Aorta (tissue), 5 donors: ENCODE data around the gene CD52. TPM values are rescaled to one million over a fixed set of nuclear protein-coding genes. Genes with fewer than 3 reads are reported as not detected.

Experiments
- ATAC-seq: fragments of 200-7000 bp; cut with Tn5 transposase; one replicate; pipeline ENCODE4 v1.9.1; 2022; ENCODE audit warnings: moderate library complexity; ENCODE audit not compliant: low FRiP score
- DNase-seq, 2 donors: peaks; one replicate each; pipeline ENCODE4 v3.0.0-alpha.2; 2020
- H3K27ac ChIP-seq, 2 donors: one replicate each; pipeline ENCODE4 v1.5.1; 2013; ENCODE audit warnings: low read length in 2 of 2, mild to moderate bottlenecking in 2 of 2, moderate library complexity in 2 of 2, control low read depth in 1 of 2, inconsistent platforms in 1 of 2, low read depth in 1 of 2
- H3K27me3 ChIP-seq, 2 donors: one replicate each; pipeline ENCODE4 v1.6.1; 2013; ENCODE audit warnings: control low read depth in 1 of 2, low read length in 1 of 2, mild to moderate bottlenecking in 1 of 2, moderate library complexity in 1 of 2; ENCODE audit not compliant: insufficient read depth in 2 of 2, control insufficient read depth in 1 of 2
- H3K36me3 ChIP-seq, 2 donors: one replicate each; pipeline ENCODE4 v1.6.1; 2013; ENCODE audit warnings: control low read depth in 1 of 2, low read length in 1 of 2, mild to moderate bottlenecking in 1 of 2; ENCODE audit not compliant: insufficient read depth in 2 of 2, control insufficient read depth in 1 of 2
- H3K4me1 ChIP-seq, 2 donors: one replicate each; pipeline ENCODE4 v1.6.1; 2013; ENCODE audit warnings: low read length in 2 of 2, control low read depth in 1 of 2, mild to moderate bottlenecking in 1 of 2, moderate library complexity in 1 of 2; ENCODE audit not compliant: insufficient read depth in 2 of 2, control insufficient read depth in 1 of 2
- H3K4me3 ChIP-seq, 2 donors: one replicate each; pipeline ENCODE4 v1.5.1; 2013; ENCODE audit warnings: low read length in 2 of 2, control low read depth in 1 of 2, mild to moderate bottlenecking in 1 of 2
- H3K9me3 ChIP-seq: one replicate; pipeline ENCODE4 v1.6.1; 2013; ENCODE audit warnings: mild to moderate bottlenecking, low read length; ENCODE audit not compliant: control insufficient read depth
- WGBS, 2 donors: extraction: QIAGEN DNeasy Blood & Tissue Kit; methylation state at CpG; one replicate each; pipeline ENCODE4 v1.1.7; 2013; 5-methylcytosine and 5-hydroxymethylcytosine counted together
- intact Hi-C, 2 donors: fragments of 100-400 bp; cut with DNase I; formaldehyde crosslinking; loops; one replicate each; pipeline versions ENCODE4 v1.14.2 to v1.15.0; 2022
- long read RNA-seq, 2 donors: library from polyadenylated mRNA; unstranded; transcript quantifications; one replicate each; pipeline ENCODE4 v2.0.0, GENCODE V29; 2020 to 2021
- polyA plus RNA-seq, 2 donors: library from polyadenylated mRNA; stranded (reverse); fragments of 200-250 nt; gene quantifications; one replicate each; pipeline ENCODE4 v1.2.3, GENCODE V29; 2013
- total RNA-seq, 2 donors: library from RNA; stranded (reverse); fragmentation: NEBNext Ultra II Directional; extraction: Animal tissue kit (Norgen Biotek cat#: 25700); gene quantifications; one replicate each; pipeline ENCODE4 v1.2.1, GENCODE V29; 2021
- donor health status: healthy with polysubstance abuse.
- donor health status: Bipolar disorder and iron deficiency.
- donor health status: DM: no; HTN: no; CAD: no.
- donor health status: DM: no; HTN: no; CAD: no.
- donor health status: DM: yes; HTN: yes; CAD: no.

CD52 gene, protein sequence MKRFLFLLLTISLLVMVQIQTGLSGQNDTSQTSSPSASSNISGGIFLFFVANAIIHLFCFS
- total RNA-seq: 10 to 100 TPM; 12.0 to 14.7 TPM
- polyA plus RNA-seq: 10 to 100 TPM in 1 of 2 donors, 1 to 10 TPM in 1; 8.3 to 31.4 TPM
- long read RNA-seq, donor 1, partial matches to known transcripts: 0 of 1 reads
- long read RNA-seq, donor 1, other reads (novel, unspliced or antisense): 0 of 1 reads
- long read RNA-seq, donor 2, partial matches to known transcripts: 0 of 4 reads
- long read RNA-seq, donor 2, other reads (novel, unspliced or antisense): 0 of 4 reads

DNA sequence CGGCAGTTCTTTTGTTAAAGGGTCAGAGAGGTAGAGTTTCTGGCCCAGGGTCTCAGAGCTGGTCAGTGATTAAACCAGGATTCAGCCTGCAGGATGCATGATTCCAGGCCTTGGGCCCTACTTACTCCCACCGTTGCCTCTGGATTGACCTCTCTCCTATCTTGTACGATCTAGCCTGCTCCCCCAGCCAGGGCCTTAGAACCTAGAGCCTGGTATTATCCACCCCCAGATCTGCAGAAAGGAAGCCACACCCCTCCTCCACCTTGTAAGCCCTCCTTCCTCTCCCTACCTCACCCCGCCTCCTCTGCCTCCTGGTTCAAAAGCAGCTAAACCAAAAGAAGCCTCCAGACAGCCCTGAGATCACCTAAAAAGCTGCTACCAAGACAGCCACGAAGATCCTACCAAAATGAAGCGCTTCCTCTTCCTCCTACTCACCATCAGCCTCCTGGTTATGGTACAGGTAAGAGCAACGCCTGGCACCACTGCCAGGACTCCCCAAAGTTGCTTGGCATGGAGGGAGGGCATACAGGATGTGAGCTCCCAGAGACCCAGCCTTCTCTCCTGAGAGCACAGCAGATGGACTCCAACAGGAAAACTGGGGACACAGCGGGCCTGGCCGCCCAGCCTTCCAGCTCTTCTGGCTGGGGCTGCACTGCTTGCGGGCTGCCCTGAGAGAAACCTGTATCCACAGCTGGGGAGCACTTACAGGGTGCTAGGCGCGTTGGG lies at the start of gene CD52:
CD52 (plus strand) TSS at position 347 of the 726 bp plus-strand sequence; CDS start at position 407, 60 bp downstream.
- Histone ChIP-seq H3K27ac (no peak within 1 kb of the TSS), H3K4me1 (no peaks in the 10 kb centered on the region), H3K4me3 (no peak within 1 kb of the TSS), H3K9me3 (no peaks in the 10 kb centered on the region), H3K27me3 (no peaks in the 10 kb centered on the region), H3K36me3 (no peaks in the 10 kb centered on the region)
- intact Hi-C loops: no loop called here
- no peak for DNase-seq
- ATAC-seq: no peak
- WGBS, 2 donors: 79 to 82% methylated on average over 12 of the region's 12 CpGs

DNA sequence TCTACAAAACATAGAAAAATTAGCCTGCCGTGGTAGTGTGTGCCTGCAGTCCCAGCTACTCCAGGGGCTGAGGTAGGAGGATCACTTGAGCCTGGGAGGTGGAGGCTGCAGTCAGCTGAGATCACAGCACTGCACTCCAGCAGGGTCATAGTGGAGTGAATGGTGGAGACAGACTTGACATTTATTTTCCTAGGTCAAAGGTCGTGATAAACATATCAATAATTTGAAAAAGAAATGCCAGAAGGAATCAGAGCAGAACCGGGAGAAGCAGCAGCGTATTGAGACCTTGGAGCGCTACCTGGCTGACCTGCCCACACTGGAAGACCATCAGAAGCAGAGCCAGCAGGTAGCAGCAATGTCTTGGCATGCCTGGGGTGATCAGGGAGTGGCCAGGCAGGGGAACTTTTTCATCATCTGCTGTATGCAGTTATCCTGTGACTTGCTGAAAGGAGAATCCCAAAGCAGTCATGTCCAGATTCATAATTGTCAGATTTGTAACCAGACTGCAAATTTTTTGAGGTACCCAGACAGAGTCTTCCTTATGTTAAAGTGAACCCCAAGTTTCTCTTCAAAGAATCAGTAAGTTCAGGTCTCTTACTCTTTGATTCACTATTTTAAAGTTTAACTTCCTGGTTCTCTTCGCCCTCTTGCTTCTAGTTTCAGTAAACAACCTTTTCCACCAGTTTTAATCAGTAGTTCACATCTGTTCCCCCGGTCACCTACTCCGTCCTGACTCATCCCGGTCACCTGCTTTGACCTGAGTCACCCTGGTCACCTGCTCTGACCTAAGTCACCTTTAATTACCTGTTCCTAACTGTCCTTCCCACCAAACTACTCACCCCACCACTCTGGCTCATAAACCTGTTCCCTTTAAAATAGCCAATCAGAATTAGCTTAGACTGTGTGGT lies 49.2 kb upstream of the CD52 start:
- Histone ChIP-seq H3K4me1 (no peaks in the 10 kb centered on the region), H3K9me3 (no peaks in the 10 kb centered on the region), H3K4me3 (no peak overlapping the region), H3K27me3 (no peaks in the 10 kb centered on the region), H3K36me3 (no peaks in the 10 kb centered on the region), H3K27ac (no peak overlapping the region)
- no peak for DNase-seq
- 97 to 98% methylated on average over 9 of the region's 9 CpGs for WGBS, 2 donors
- ATAC-seq: no peak
- intact Hi-C loops: no loop called here

DNA sequence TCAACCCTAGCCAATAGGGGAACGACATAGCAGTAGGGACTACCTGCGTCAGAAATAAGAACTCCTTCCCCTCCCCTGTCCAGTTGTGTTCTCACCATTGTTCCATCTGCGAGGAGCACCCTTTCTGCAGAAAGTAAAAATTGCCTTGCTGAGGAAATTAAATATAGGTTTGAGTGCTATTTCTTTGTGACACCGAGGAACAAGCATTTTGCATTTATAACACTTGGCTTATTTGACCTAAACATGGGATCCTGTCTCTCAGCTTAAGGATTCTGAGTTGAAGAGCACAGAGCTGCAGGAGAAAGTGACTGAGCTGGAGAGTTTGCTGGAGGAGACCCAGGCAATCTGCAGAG lies 48.6 kb upstream of the CD52 start:
- Histone ChIP-seq H3K27ac (no peak overlapping the region), H3K36me3 (no peaks in the 10 kb centered on the region), H3K27me3 (no peaks in the 10 kb centered on the region), H3K4me3 (no peak overlapping the region), H3K9me3 (no peaks in the 10 kb centered on the region), H3K4me1 (no peaks in the 10 kb centered on the region)
- intact Hi-C loops: no loop called here
- ATAC-seq: no peak
- no peak for DNase-seq
- 98 to 99% methylated on average over 4 of the region's 4 CpGs for WGBS, 2 donors

GRCh38 chr1:26274801-26275425 lies 42.8 kb upstream of the CD52 start:
- Histone ChIP-seq H3K27ac (no peak overlapping the region), H3K27me3 (no peaks in the 10 kb centered on the region), H3K4me3 (no peak overlapping the region), H3K9me3 (no peaks in the 10 kb centered on the region), H3K36me3 (no peaks in the 10 kb centered on the region), H3K4me1 (no peaks in the 10 kb centered on the region)
- 88 to 91% methylated on average over 11 of the region's 11 CpGs for WGBS, 2 donors
- ATAC-seq (no peak), DNase-seq (peak in 1 of 2 donors; percentile 72)
- intact Hi-C loops: loop anchor here (1.0 kb wide), 2 partner anchors 46 to 47 kb away; no protein-coding TSS in a partner anchor

GRCh38 chr1:26275580-26276431 lies 42.0 kb upstream of the CD52 start:
- peak; percentile 91 to 92 for DNase-seq
- H3K9me3 ChIP-seq: no peaks in the 10 kb centered on the region
- H3K27ac ChIP-seq: no peak overlapping the region
- no peaks in the 10 kb centered on the region for H3K4me1 ChIP-seq
- 33% methylated on average over 3 of the region's 3 CpGs for WGBS, 2 donors
- intact Hi-C loops: loop anchor here (1.0 kb wide), 2 partner anchors 45 to 46 kb away; no protein-coding TSS in a partner anchor
- ATAC-seq: peak; percentile 84
- no peaks in the 10 kb centered on the region for H3K27me3 ChIP-seq
- no peak overlapping the region for H3K4me3 ChIP-seq
- no peaks in the 10 kb centered on the region for H3K36me3 ChIP-seq

DNA sequence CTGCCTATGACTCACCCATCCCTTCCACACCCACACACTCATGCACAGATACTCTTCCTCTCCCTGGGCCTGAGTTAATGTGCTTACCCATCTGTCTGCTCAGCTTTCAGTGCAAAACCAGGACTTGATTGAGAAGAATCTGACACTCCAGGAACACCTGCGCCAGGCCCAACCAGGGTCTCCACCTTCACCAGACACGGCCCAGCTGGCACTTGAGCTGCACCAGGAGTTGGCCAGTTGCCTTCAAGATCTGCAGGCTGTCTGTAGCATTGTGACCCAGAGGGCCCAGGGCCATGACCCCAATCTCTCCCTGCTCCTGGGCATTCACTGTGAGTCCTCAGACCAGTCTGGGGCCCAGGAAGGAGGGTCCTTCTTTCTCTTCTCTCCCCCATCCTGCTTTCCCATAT lies 41.3 kb upstream of the CD52 start:
- Histone ChIP-seq H3K36me3 (no peaks in the 10 kb centered on the region), H3K27me3 (no peaks in the 10 kb centered on the region), H3K4me1 (no peaks in the 10 kb centered on the region), H3K9me3 (no peaks in the 10 kb centered on the region), H3K4me3 (no peak overlapping the region), H3K27ac (no peak overlapping the region)
- intact Hi-C loops: no loop called here
- no peak for DNase-seq
- no peak for ATAC-seq
- 84 to 86% methylated on average over 2 of the region's 2 CpGs for WGBS, 2 donors

DNA sequence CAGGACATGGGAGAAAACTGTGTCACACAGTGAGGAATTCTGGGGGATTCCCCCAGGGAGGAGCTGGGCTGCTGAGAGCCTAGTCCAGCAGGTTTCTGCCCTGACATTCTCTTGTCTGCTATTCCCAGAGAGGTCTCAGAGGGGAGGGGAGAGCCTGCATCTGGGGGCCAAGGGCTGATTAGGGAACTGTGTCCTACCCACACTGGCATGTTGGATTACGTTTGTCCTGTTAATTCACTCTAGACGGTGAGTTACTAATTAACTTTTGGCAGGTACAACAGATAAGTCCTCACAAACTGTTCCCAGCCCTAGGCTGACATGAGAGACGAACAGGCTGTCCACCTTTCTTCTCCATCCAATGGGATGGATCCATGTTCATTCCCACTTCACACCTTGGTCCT lies 40.5 kb upstream of the CD52 start:
- 85 to 92% methylated on average over 3 of the region's 3 CpGs for WGBS, 2 donors
- H3K4me1 ChIP-seq: no peaks in the 10 kb centered on the region
- no peaks in the 10 kb centered on the region for H3K36me3 ChIP-seq
- no peaks in the 10 kb centered on the region for H3K9me3 ChIP-seq
- no peak for DNase-seq
- no peaks in the 10 kb centered on the region for H3K27me3 ChIP-seq
- intact Hi-C loops: no loop called here
- no peak overlapping the region for H3K27ac ChIP-seq
- H3K4me3 ChIP-seq: no peak overlapping the region
- no peak for ATAC-seq

GRCh38 chr1:26277719-26278118 lies 40.0 kb upstream of the CD52 start:
- H3K27me3 ChIP-seq: no peaks in the 10 kb centered on the region
- DNase-seq (no peak), ATAC-seq (no peak)
- intact Hi-C loops: no loop called here
- peak overlapping the region; percentile 13 to 17 for H3K27ac ChIP-seq
- no peaks in the 10 kb centered on the region for H3K9me3 ChIP-seq
- no peak overlapping the region for H3K4me3 ChIP-seq
- no peaks in the 10 kb centered on the region for H3K4me1 ChIP-seq
- no peaks in the 10 kb centered on the region for H3K36me3 ChIP-seq
- WGBS, 2 donors: 57 to 76% methylated on average over 1 of the region's 1 CpG
